ENCODE measurements around the gene SNN. TPM values are rescaled to one million over a fixed set of nuclear protein-coding genes. Genes with fewer than 3 reads are reported as not detected.

SNN gene
- total RNA-seq, 1 donor from 2014 or later, result 16.7 TPM

DNA sequence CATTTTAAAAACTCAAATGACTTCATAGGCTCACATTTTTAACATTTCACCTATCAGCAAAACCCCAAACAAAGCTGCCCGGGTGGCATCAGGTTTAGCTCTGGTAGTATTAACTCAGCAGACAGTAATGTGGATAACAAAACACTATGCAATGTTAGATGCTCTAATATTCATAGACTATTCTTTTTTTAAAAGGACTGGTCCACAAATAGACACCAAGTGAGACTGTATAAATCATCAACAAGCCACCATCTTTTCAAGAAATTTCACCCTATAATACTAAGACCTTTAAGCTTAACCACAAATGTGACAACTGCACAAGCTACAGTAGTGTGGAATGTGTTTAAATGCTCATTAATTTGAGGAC is 20.2 kb downstream of the SNN start:
- Histone ChIP-seq H3K4me2 (ENCODE audit: low read length) (no peak overlapping the region), H3K27ac (ENCODE audit: low read depth, low read length) (no peak overlapping the region), H3K36me3 (ENCODE audit: insufficient read depth, low read length) (peaks cover 29% of the 10 kb centered on the region), H3K27me3 (ENCODE audit: insufficient read depth, low read length) (no peaks in the 10 kb centered on the region), H3K4me3 (ENCODE audit: insufficient read depth, low read depth, low read length) (no peak overlapping the region), H3K9me3 (ENCODE audit: insufficient read depth, low read depth, low read length) (no peaks in the 10 kb centered on the region), H2AFZ (ENCODE audit: low read depth, low read length) (no peak overlapping the region), H3K4me1 (ENCODE audit: insufficient read depth, low read length) (peaks cover 5% of the 10 kb centered on the region), H3K79me2 (ENCODE audit: insufficient read depth, low read length) (peaks cover 12% of the 10 kb centered on the region), H4K20me1 (ENCODE audit: insufficient read depth, low read length) (peaks cover 56% of the 10 kb centered on the region), H3K9ac (ENCODE audit: low read length) (no peak overlapping the region)
- DNase-seq (ENCODE audit: low read depth) (no peak), FAIRE-seq (no peak)
- H3K27ac Mint-ChIP-seq (ENCODE audit: unreplicated experiment), result no peak overlapping the region
- H3K27me3 Mint-ChIP-seq (ENCODE audit: low read depth, unreplicated experiment), result no peaks in the 10 kb centered on the region
- H3K9me3 Mint-ChIP-seq (ENCODE audit: unreplicated experiment), result no peaks in the 10 kb centered on the region
- peaks cover 32% of the 10 kb centered on the region for H3K36me3 Mint-ChIP-seq (ENCODE audit: low read depth, unreplicated experiment)
- TF ChIP-seq, protein P1, sequence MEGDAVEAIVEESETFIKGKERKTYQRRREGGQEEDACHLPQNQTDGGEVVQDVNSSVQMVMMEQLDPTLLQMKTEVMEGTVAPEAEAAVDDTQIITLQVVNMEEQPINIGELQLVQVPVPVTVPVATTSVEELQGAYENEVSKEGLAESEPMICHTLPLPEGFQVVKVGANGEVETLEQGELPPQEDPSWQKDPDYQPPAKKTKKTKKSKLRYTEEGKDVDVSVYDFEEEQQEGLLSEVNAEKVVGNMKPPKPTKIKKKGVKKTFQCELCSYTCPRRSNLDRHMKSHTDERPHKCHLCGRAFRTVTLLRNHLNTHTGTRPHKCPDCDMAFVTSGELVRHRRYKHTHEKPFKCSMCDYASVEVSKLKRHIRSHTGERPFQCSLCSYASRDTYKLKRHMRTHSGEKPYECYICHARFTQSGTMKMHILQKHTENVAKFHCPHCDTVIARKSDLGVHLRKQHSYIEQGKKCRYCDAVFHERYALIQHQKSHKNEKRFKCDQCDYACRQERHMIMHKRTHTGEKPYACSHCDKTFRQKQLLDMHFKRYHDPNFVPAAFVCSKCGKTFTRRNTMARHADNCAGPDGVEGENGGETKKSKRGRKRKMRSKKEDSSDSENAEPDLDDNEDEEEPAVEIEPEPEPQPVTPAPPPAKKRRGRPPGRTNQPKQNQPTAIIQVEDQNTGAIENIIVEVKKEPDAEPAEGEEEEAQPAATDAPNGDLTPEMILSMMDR (IDR thresholded peaks at IDR 0.05; ENCODE audit: insufficient read depth, low read depth, low read length), result no peak
- no peak for TF ChIP-seq EZH2 (IDR thresholded peaks at IDR 0.05; ENCODE audit: insufficient read depth, low read length)
- H3K4me1 Mint-ChIP-seq (ENCODE audit: low read depth, unreplicated experiment), result peaks cover 2% of the 10 kb centered on the region
- no peak overlapping the region for H3K4me3 Mint-ChIP-seq (ENCODE audit: unreplicated experiment)

DNA sequence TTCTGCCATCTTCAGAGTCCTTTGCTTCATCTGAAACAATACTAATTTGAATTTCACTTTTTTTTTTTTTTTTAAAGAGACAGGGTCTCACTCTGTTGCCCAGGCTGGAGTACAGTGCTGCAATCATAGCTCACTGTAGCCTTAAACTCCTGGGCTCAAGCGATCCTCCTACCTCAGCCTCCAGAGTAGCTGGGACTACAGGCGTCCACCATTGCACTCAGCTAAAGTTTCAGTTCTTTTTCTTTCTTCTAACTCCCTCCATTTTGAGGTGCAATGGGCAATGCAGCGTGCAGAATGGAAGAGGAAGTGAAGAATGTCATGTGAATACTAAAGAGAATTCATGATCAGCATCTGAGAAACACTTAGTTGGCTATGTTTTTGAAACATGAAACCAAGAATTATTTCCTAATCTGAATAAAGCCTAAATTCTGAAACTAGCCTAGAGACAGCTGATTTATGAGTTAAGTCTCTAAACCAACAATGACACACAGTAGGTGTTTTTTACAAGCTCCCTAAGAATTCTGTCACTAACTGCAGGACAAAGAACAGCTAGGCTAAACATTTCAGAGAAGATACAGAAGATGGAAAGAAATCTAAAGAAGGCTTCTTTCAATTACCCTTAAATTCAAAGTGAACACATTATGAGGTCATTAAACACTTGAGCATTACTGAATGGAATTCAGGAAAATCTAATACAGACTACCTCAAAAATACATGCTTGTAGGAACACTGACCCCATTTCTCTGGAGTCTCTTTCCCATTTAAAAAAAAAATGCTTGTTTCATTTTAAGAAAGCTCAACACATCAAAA is 21.0 kb downstream of the SNN start:
- H3K4me2 ChIP-seq (ENCODE audit: low read length), result no peak overlapping the region
- Mint-ChIP-seq H3K27me3 (ENCODE audit: low read depth, unreplicated experiment) (no peaks in the 10 kb centered on the region), H3K9me3 (ENCODE audit: unreplicated experiment) (no peaks in the 10 kb centered on the region), H3K4me3 (ENCODE audit: unreplicated experiment) (no peak overlapping the region), H3K27ac (ENCODE audit: unreplicated experiment) (no peak overlapping the region), H3K4me1 (ENCODE audit: low read depth, unreplicated experiment) (peaks cover 2% of the 10 kb centered on the region), H3K36me3 (ENCODE audit: low read depth, unreplicated experiment) (peaks cover 30% of the 10 kb centered on the region)
- no peaks in the 10 kb centered on the region for H3K9me3 ChIP-seq (ENCODE audit: insufficient read depth, low read depth, low read length)
- no peak overlapping the region for H2AFZ ChIP-seq (ENCODE audit: low read depth, low read length)
- H4K20me1 ChIP-seq (ENCODE audit: insufficient read depth, low read length), result peaks cover 49% of the 10 kb centered on the region
- TF ChIP-seq, protein P1 (IDR thresholded peaks at IDR 0.05; ENCODE audit: insufficient read depth, low read depth, low read length), result no peak
- no peak for TF ChIP-seq EZH2 (IDR thresholded peaks at IDR 0.05; ENCODE audit: insufficient read depth, low read length)
- H3K4me3 ChIP-seq (ENCODE audit: insufficient read depth, low read depth, low read length), result no peak overlapping the region
- peaks cover 24% of the 10 kb centered on the region for H3K36me3 ChIP-seq (ENCODE audit: insufficient read depth, low read length)
- peaks cover 5% of the 10 kb centered on the region for H3K4me1 ChIP-seq (ENCODE audit: insufficient read depth, low read length)
- H3K9ac ChIP-seq (ENCODE audit: low read length), result no peak overlapping the region
- no peaks in the 10 kb centered on the region for H3K27me3 ChIP-seq (ENCODE audit: insufficient read depth, low read length)
- H3K27ac ChIP-seq (ENCODE audit: low read depth, low read length), result no peak overlapping the region
- FAIRE-seq, result no peak
- peaks cover 12% of the 10 kb centered on the region for H3K79me2 ChIP-seq (ENCODE audit: insufficient read depth, low read length)
- DNase-seq (ENCODE audit: low read depth), result no peak

DNA sequence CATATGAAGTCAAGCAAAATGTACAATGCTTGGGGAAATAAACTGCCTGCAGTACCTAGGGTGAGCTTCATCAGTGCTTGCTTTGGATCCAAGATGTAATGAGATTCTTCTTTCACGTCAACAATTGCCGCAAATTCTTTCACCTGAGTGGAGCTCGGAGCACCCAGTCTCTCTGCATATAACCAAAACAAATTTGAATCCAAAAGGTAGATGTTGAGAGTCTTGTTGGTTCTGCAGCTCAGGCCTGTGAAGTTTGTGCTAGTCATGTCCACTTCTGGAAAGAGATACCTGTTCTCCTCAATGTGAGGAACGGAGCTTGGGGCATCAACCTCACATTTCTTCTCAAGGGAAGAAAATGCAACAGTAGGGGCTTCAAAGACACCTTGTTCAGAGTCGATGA is 23.0 kb downstream of the SNN start:
- H3K4me3 ChIP-seq (ENCODE audit: insufficient read depth, low read depth, low read length), result no peak overlapping the region
- no peak for FAIRE-seq
- peaks cover 17% of the 10 kb centered on the region for H3K79me2 ChIP-seq (ENCODE audit: insufficient read depth, low read length)
- H4K20me1 ChIP-seq (ENCODE audit: insufficient read depth, low read length), result peaks cover 58% of the 10 kb centered on the region
- DNase-seq (ENCODE audit: low read depth), result no peak
- H3K4me1 Mint-ChIP-seq (ENCODE audit: low read depth, unreplicated experiment), result peaks cover 2% of the 10 kb centered on the region
- no peak overlapping the region for H3K4me2 ChIP-seq (ENCODE audit: low read length)
- H3K4me1 ChIP-seq (ENCODE audit: insufficient read depth, low read length), result peaks cover 5% of the 10 kb centered on the region
- H3K27me3 Mint-ChIP-seq (ENCODE audit: low read depth, unreplicated experiment), result no peaks in the 10 kb centered on the region
- no peaks in the 10 kb centered on the region for H3K9me3 Mint-ChIP-seq (ENCODE audit: unreplicated experiment)
- H3K36me3 ChIP-seq (ENCODE audit: insufficient read depth, low read length), result peaks cover 32% of the 10 kb centered on the region
- no peak overlapping the region for H3K27ac ChIP-seq (ENCODE audit: low read depth, low read length)
- TF ChIP-seq EZH2 (IDR thresholded peaks at IDR 0.05; ENCODE audit: insufficient read depth, low read length), result no peak
- no peak overlapping the region for H2AFZ ChIP-seq (ENCODE audit: low read depth, low read length)
- H3K36me3 Mint-ChIP-seq (ENCODE audit: low read depth, unreplicated experiment), result peaks cover 36% of the 10 kb centered on the region
- H3K4me3 Mint-ChIP-seq (ENCODE audit: unreplicated experiment), result no peak overlapping the region
- H3K9me3 ChIP-seq (ENCODE audit: insufficient read depth, low read depth, low read length), result no peaks in the 10 kb centered on the region
- no peak overlapping the region for H3K9ac ChIP-seq (ENCODE audit: low read length)
- no peak overlapping the region for H3K27ac Mint-ChIP-seq (ENCODE audit: unreplicated experiment)
- no peaks in the 10 kb centered on the region for H3K27me3 ChIP-seq (ENCODE audit: insufficient read depth, low read length)
